Stimulated activated CD4-positive, alpha-beta T cell treated with anti-CD3 and anti-CD28 coated beads, TNF-alpha, amount 100 ng/mL, for 4 hours (primary cell): Measurements from ENCODE around the gene HNRNPF.
"Not testable (repeated sequence)": the region's sequence is repeated elsewhere in the genome, so short reads cannot be mapped to it uniquely, and the experiment has no call there.

ENCODE experiments used
- DNase-seq, 3 experiments: peaks; one replicate each; pipeline ENCODE4 v3.0.0-alpha.2; 2020; ENCODE audit warnings: low read depth in 3 of 3

HNRNPF gene

DNA sequence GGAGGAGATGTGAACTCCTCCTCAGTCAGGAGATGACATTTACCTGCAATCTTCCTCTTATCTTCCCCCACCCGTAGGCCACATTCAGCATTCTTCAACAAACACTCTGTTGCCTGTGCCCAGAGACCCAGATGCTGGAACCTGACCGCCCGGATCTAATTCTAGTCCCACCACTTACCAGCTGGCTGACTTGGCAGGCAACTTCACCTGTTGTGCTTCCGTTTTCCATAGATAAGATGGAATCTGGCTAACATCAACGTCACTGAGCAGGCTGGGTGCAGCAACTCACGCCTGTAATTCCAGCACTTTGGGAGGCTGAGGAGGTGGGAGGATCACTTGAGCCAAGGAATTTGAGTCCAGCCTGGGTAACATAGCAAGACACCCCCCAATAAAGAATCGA lies 58.8 kb downstream of the HNRNPF start:
- no peak for DNase-seq

DNA sequence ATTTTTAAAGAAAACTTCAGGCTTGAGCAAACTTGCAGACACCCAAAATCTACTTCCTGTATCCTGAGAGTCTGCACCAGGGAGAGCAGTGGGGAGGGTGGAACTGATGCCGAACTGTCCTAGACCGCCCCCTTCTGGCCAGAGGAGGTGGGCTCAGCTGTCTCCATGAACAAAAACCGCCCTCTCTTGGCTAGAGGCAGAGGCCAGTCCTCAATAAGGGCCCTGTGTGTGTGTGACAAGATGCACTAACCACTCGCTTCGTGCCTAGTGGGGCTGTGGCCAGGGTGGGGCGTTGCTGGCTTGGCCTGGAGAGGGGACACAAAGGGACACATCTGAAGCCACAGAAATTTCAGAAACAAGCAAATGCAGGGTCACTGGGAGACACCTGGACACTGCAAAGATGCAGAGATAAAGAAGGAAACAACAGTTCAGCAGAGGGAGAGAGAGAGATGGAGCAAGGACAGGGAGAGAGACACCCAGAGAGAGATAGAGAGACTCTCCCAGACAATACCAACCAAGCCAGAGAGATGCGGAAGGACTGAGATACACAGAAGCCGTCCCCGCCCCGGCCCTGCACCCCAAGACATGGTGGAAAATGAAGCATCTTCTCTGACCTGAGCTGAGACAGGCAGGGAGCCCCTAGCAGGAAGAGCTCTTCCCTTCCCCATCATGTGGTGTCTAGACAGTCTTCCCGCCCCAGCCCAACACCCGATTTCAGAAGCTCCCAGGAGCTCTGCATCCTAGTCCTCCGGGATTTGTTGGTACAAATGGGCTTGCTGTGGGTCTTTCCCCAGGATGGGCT lies 60.3 kb downstream of the HNRNPF start:
- DNase-seq = peak; percentile 66 to 80 (median 69)

DNA sequence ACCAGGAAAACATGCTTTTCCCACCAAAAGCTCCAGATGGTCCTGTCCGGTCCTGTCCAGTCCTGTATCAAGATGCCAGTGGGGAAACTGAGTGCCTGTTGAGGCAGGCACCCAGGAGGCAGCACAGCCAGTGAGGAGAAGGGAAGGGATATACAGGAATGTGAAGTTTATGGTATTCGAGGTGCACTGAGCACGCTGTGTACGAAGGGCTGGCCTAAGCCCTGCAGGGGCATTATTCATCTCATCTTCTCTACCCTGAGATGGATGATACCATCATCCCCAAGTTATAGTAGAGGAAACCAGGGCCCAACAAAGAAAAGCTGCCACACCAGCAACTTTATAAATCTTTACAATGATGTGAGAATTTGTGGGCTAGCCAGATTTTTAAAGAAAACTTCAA lies 61.0 kb downstream of the HNRNPF start:
- no peak for DNase-seq

DNA sequence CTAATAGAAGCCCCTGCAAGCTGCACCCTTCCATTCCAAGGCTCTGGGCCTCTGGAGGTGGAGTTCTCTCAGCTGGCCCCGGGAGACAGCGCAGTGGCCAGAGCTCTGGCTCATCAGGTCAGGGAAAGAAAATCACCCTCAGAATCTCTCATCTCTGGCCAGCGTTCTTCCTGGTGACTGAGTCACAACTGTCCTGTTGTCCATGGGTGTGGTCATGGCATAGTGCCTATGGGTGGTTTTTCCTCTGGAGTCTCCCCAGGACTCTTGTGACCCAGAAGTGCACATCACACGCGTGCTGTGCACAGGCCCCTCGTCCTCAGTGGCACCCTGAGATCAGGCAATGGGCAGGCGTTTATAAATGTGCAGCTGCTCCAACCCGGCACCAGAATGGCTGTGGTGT lies 64.9 kb downstream of the HNRNPF start:
- no peak for DNase-seq

DNA sequence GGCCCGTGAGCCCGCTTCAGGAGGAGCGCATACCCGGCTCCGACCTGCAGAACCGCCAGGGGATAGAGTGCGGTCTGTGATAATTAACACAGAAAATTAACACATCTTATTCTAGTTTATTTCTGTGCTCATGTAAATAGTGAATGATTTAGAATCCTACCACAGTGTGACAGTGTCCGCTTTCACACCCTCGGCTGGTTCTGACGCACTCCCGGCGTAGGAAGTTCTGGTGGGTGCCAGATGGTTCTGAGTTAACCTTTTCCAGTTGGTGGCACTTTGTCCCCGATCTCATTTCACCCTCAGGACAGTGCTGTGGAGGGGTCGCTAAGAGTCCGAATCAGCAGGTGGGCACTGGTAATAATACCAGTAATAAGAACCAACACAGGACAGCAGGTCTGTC lies 65.9 kb downstream of the HNRNPF start:
- DNase-seq = no peak

DNA sequence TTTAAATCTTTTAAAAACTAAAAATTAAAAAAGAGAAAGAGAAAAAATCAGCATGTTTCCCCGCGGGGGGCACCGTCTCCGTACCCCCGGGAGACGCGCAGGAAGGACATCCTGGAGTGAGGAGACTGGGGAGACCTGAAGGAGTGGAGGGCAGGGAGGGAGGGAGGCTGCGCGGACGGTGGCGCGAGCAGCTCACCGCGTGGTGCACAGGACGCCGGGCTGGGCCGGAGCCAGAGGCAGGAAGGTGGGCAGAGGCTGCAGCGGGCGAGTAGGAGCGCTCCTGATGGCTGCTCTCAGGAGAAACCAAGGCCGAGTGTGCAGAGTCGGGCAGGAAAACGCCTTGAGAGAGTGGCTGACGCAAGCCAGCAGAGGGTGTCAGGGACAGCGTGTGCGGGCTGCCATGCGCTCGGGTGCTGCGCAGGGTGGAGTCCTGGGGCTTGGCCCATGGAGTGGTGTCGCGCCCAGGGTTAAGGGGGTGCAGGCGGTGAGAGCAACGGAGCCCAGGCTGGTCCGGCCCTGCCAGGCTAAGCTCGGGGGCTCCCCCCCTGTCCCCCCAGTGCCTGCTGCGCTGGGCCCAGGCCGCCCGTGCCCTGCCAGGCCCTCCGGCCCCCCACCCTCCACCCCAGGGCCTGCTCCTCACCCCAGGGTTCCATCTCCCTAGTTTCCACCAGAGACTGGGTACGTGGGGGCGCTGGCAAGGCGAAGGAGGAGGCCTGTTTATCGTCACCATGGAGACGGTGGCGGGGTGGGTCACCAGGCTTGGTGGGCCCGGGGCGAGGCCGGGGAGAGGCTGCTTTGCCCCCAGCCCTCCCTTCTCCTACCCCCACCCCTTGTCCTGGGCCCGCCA lies 66.5 kb downstream of the HNRNPF start:
- no peak for DNase-seq

DNA sequence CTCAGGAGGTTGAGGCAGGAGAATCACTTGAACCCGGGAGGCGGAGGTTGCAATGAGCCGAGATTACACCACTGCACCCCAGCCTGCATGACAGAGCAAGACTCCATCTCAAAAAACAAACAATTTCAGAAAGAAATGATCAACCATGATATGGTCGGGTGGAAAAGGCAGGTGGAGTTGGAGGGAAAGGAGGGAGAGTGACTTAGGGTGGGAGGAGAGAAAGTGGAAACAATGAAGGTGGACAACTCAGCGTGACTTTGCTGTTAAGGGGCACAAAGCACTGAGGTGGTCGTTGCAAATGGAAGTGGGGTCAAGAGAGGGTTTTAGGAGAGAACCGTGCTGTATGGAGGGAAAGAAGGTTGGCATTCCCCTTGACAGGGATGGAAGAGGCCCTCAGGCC lies 67.5 kb downstream of the HNRNPF start:
- DNase-seq = no peak

DNA sequence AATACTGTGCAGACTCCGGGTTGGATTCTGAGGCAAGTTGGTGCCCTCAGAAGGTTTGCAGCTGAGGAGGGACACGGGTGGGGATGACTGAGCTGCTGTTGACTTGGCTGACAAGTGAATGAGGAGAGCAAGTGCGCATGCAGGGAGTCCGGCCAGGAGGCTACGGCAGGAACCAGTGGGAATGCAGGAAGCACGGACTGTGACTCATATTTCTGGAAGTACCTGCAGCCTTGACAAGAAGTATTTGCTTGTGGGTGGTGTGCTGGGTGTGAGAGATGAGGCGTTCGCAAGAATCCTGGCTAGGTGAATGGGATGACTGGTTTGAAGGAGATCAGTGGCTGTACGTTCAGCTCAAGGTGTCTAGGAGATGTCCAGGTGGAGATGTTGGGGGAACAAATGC lies 68.4 kb downstream of the HNRNPF start:
- DNase-seq = no peak

DNA sequence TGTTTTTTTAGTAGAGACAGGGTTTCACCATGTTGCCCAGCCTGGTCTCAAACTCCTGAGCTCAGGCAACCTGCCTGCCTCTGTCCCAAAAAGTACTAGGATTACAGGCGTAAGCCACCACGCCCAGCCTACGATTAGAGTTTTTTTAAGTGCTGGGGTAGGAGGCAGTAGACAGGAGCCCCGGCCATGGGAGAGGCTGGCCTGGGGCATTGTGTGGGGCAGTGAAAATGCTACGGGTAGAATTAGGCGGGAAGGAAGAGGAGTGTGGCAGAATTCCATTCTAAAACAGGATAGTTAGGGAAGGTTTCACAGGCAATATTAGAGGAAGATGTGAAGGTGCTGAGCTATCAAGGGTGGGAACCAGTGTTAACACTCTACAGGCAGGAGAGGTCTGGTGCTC lies 68.9 kb downstream of the HNRNPF start:
- DNase-seq = no peak

DNA sequence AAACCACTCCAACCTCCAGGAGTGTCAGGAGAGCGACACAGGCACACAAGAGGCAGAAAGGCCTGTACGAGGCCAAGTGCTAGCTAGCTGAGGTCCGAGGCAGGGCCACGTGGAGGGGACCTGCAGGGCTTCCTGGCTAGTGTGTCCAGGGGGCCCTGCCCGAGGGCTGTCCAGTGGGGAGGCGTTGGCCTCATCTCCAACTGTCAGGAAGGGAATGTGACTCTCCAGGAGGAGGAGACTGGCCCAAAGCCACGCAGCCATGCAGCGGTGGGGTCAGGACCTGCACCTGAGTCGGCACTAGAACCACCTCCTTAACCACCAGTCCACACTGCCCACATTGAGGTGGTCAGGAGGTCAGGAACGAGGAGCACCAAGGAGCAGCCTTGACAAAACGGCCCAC lies 69.8 kb downstream of the HNRNPF start:
- no peak for DNase-seq

DNA sequence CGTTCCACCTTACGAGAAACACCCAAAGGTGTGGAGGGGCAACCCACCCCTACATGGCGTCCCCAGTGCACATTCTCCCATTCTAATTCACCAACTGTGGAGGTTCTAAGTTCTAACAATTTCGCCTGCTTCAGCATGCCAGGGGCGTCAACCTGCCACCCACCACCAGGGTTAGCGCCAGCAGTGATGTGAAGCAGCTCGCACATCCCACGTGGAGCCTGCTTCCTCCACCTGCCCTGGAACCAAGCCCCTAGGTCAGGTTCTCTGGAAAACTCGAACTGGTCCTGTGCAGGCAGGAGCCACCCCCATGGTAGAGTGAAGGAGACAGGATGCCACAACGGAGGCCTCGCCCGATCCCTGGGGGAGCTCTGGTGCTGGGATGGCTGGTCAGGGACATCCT lies 70.9 kb downstream of the HNRNPF start:
- DNase-seq = no peak

DNA sequence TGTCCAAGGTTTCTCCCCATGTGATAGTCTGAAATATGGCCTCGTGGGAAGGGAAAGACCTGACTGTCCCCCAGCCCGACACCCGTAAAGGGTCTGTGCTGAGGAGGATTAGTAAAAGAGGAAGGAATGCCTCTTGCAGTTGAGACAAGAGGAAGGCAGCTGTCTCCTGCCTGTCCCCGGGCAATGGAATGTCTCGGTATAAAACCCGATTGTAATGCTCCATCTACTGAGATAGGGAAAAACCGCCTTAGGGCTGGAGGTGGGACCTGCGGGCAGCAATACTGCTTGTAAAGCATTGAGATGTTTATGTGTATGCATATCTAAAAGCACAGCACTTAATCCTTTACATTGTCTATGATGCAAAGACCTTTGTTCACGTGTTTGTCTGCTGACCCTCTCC lies 71.5 kb downstream of the HNRNPF start:
- not testable (repeated sequence) for DNase-seq

DNA sequence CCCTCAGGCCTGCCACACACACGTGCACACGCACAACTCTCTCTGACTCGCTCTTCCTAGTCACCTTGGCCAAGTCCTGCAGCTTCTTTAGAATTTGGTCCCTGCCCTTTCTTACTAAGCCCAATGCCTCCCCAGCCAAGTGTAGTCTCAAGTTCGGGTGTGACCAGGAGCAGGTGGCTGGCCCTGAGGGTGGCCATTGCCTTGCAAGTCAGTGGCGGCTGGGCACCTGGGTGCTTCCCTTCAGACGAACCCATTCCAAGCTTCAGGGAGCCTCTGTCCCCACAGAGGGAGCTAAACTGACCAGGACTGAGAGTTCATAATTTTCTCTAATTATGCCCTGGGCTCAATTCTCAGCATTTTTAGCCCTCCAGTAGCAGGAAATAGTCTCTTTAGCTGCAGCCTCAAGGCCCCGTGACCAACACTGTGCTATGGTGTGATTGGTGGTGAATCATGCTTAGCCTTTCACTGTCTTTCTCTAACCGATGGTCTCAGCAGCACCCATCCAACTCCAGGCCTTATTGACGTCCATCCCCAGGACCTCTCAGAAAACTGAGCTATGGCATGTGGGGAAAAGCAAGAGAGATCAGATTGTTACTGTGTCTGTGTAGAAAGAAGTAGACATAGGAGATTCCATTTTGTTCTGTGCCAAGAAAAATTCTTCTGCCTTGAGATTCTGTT lies 72.2 kb downstream of the HNRNPF start:
- no peak for DNase-seq

DNA sequence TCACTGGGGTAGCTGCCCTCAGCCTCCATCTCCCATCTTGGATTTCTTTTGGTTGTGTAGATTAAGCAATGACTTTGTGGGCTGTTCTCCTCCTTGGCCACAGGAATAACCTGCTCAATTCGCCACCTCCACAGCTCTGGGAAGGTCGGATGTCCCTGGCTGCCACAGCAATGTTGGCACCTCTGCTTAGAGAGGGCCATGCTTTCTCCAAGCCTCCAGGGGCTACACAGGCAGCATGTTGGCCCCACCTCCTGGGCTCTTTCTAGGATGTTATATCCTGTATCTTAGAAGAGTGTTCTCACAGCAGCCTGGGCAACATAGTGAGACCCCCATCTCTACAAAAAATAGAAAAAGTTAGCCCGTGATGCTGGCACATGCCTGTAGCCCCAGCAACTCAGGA lies 72.9 kb downstream of the HNRNPF start:
- DNase-seq = no peak
